ENCODE measurements around the gene TMX4.

DNA sequence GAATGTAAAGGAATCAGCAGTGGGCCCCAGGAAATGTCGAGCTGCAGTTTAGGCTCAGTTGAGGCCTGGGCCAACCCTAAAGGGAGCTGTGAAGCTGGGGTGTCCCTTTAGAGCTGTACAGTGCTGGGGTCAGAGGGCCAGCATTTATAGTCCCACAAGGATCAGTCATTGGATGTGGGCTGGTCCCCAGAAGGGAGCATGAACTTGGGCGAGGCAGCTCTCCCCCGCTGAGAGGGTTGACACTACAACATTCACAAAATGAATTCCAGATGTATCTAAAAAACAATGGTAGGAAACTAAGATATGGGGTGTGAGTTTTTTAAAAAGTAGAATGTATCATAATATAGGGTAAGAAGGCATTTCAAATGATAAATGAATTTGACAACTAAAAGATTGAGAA is 29.7 kb upstream of the TMX4 start:
- TF ChIP-seq FOS (IDR thresholded peaks at IDR 0.05; ENCODE audit: borderline replicate concordance, insufficient read depth, low read length) (no peak), EZH2 (IDR thresholded peaks at IDR 0.05; ENCODE audit: borderline replicate concordance, low read depth, low read length, severe bottlenecking) (no peak), POLR2A (IDR thresholded peaks at IDR 0.05; ENCODE audit: low read depth, low read length) (no peak), MAX (IDR thresholded peaks at IDR 0.05; ENCODE audit: insufficient read depth, insufficient read length) (no peak), POLR2AphosphoS5 (IDR thresholded peaks at IDR 0.05; ENCODE audit: insufficient read depth, low read depth, low read length) (no peak), MYC (IDR thresholded peaks at IDR 0.05; ENCODE audit: low read depth, low read length) (no peak)
- TF ChIP-seq, protein P1, sequence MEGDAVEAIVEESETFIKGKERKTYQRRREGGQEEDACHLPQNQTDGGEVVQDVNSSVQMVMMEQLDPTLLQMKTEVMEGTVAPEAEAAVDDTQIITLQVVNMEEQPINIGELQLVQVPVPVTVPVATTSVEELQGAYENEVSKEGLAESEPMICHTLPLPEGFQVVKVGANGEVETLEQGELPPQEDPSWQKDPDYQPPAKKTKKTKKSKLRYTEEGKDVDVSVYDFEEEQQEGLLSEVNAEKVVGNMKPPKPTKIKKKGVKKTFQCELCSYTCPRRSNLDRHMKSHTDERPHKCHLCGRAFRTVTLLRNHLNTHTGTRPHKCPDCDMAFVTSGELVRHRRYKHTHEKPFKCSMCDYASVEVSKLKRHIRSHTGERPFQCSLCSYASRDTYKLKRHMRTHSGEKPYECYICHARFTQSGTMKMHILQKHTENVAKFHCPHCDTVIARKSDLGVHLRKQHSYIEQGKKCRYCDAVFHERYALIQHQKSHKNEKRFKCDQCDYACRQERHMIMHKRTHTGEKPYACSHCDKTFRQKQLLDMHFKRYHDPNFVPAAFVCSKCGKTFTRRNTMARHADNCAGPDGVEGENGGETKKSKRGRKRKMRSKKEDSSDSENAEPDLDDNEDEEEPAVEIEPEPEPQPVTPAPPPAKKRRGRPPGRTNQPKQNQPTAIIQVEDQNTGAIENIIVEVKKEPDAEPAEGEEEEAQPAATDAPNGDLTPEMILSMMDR (IDR thresholded peaks at IDR 0.05; ENCODE audit: extremely low read depth in 1 of 2, insufficient read depth in 1 of 2, low read depth in 1 of 2, low read length in 2 of 2) = no peak

All from endothelial cell of umbilical vein (primary cell).